ENCODE measurements around the gene EPS8L2.

GRCh38 chr11:733072-733471 lies 27.0 kb downstream of the EPS8L2 start:
- TF ChIP-seq CTCF (IDR thresholded peaks at IDR 0.05) (no peak), POLR2AphosphoS5 (IDR thresholded peaks at IDR 0.05) (no peak)

Data from prostate gland (tissue), 2 donors.